Measurements from ENCODE around the gene ADAMTS6. TPM values are rescaled to one million over a fixed set of nuclear protein-coding genes. Genes with fewer than 3 reads are reported as not detected.
"Not testable (repeated sequence)": the region's sequence is repeated elsewhere in the genome, so short reads cannot be mapped to it uniquely, and the experiment has no call there.

The ADAMTS6 gene
- total RNA-seq, 5 donors from 2014 or later (not counting 1 experiment from before 2014, with no cell fraction given) = 2.0 to 5.3 (median 4.0) TPM

DNA sequence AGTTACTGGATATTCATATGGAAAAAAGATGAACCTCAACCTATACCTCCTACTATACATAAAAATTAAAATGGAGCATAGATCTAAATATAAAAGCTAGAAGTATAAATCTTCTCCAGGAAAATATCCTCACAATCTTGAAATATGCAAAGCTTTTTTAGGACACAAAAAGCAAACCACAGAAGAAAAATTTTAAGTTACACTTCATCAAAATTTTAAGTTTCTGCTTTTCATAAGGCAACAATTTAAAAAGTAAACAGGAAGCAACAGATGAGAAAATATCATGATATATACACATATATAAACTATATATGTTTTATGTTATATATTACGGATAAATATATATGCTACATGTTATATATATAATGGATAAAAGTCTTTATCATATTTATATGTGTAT lies 157.5 kb downstream of the ADAMTS6 start:
- H3K4me1 ChIP-seq (ENCODE audit: control insufficient read depth in 1 of 2, extremely low read depth in 1 of 2, insufficient read depth in 2 of 2, low read length in 2 of 2) = no peaks in the 10 kb centered on the region
- WGBS (ENCODE audit: insufficient coverage) = no CpG with 5 or more reads among the region's 1 CpG
- H3K4me3 Mint-ChIP-seq = no peak overlapping the region
- DNase-seq (no peak), ATAC-seq (replicated peaks in 1 of 4) (no peak)
- H3K27me3 ChIP-seq (replicated peaks in 1 of 2; ENCODE audit: control insufficient read depth in 2 of 2, extremely low read depth in 1 of 2, insufficient read depth in 2 of 2, low read length in 1 of 2) = no peaks in the 10 kb centered on the region
- H3K27ac Mint-ChIP-seq = no peak overlapping the region
- H3K4me1 Mint-ChIP-seq = no peaks in the 10 kb centered on the region
- no peak overlapping the region for H3K4me3 ChIP-seq (ENCODE audit: control insufficient read depth in 1 of 2, extremely low read depth in 1 of 2, low read length in 1 of 2)
- no peaks in the 10 kb centered on the region for H3K36me3 ChIP-seq (ENCODE audit: control insufficient read depth in 2 of 2, extremely low read depth in 1 of 2, insufficient read depth in 1 of 2, low read length in 1 of 2)
- H3K27me3 Mint-ChIP-seq = no peaks in the 10 kb centered on the region
- no peaks in the 10 kb centered on the region for H3K9me3 ChIP-seq
- H3K9me3 Mint-ChIP-seq = no peaks in the 10 kb centered on the region
- ChIA-PET POLR2A (no interaction called here), CTCF (no interaction called here)
- H3K36me3 Mint-ChIP-seq = no peaks in the 10 kb centered on the region
- H3K27ac ChIP-seq (ENCODE audit: low read length) = no peak overlapping the region

DNA sequence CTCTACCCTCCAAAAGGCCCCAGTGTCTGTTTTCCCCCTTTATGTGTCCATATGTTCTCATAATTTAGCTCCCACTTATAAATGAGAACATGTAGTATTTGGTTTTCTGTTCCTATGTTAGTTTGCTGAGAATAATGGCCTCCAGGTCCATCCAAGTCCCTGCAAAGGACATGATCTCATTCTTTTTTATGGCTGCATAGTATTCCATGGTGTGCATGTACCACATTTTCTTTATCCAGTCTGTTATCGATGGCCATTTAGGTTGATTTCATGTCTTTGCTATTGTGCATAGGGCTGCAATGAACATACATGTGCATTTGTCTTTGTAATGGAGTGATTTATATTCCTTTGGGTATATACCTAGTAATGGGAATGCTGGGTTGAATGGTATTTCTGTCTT lies 161.0 kb downstream of the ADAMTS6 start:
- H3K27me3 Mint-ChIP-seq; CTCF ChIA-PET; POLR2A ChIA-PET; H3K27ac Mint-ChIP-seq; H3K4me3 ChIP-seq (ENCODE audit: control insufficient read depth in 1 of 2, extremely low read depth in 1 of 2, low read length in 1 of 2); H3K9me3 ChIP-seq; H3K36me3 Mint-ChIP-seq; H3K4me1 ChIP-seq (ENCODE audit: control insufficient read depth in 1 of 2, extremely low read depth in 1 of 2, insufficient read depth in 2 of 2, low read length in 2 of 2); H3K9me3 Mint-ChIP-seq; DNase-seq; H3K27ac ChIP-seq (ENCODE audit: low read length); H3K4me3 Mint-ChIP-seq; ATAC-seq (replicated peaks in 1 of 4); H3K27me3 ChIP-seq (replicated peaks in 1 of 2; ENCODE audit: control insufficient read depth in 2 of 2, extremely low read depth in 1 of 2, insufficient read depth in 2 of 2, low read length in 1 of 2); H3K4me1 Mint-ChIP-seq; H3K36me3 ChIP-seq (ENCODE audit: control insufficient read depth in 2 of 2, extremely low read depth in 1 of 2, insufficient read depth in 1 of 2, low read length in 1 of 2): not testable (repeated sequence)
- 100% methylated on average over 1 of the region's 1 CpG for WGBS (ENCODE audit: insufficient coverage)

DNA sequence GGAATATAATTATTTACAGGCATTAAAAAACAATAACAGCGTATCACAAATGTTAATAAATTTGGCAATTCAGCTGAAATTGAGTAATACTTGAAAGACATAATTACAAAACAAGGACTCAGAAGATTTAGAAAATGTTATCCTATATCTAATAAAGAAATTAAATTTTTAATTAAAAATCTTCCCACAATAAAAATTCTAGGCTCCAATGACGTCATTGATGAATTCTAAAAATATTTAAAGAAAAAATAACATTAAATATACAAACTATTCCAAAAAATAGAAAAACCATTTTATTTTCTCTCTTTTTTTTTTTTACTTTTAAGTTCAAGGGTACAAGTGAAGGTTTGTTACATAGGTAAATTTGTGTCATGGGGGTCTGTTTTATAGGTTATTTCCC lies 161.5 kb downstream of the ADAMTS6 start:
- H3K9me3 Mint-ChIP-seq = peaks cover 0 to 4% (median 0%) of the 10 kb centered on the region in 3 donors
- H3K4me3 Mint-ChIP-seq = no peak overlapping the region
- Histone ChIP-seq H3K4me1 (ENCODE audit: control insufficient read depth in 1 of 2, extremely low read depth in 1 of 2, insufficient read depth in 2 of 2, low read length in 2 of 2) (no peaks in the 10 kb centered on the region), H3K36me3 (ENCODE audit: control insufficient read depth in 2 of 2, extremely low read depth in 1 of 2, insufficient read depth in 1 of 2, low read length in 1 of 2) (no peaks in the 10 kb centered on the region), H3K27me3 (replicated peaks in 1 of 2; ENCODE audit: control insufficient read depth in 2 of 2, extremely low read depth in 1 of 2, insufficient read depth in 2 of 2, low read length in 1 of 2) (no peaks in the 10 kb centered on the region), H3K9me3 (no peaks in the 10 kb centered on the region), H3K27ac (ENCODE audit: low read length) (no peak overlapping the region), H3K4me3 (ENCODE audit: control insufficient read depth in 1 of 2, extremely low read depth in 1 of 2, low read length in 1 of 2) (no peak overlapping the region)
- ATAC-seq (replicated peaks in 1 of 4) (no peak), DNase-seq (no peak)
- no peaks in the 10 kb centered on the region for H3K27me3 Mint-ChIP-seq
- no peaks in the 10 kb centered on the region for H3K4me1 Mint-ChIP-seq
- ChIA-PET POLR2A (no interaction called here), CTCF (no interaction called here)
- no peaks in the 10 kb centered on the region for H3K36me3 Mint-ChIP-seq
- H3K27ac Mint-ChIP-seq = no peak overlapping the region
- no CpG with 5 or more reads among the region's 2 CpGs for WGBS (ENCODE audit: insufficient coverage)

DNA sequence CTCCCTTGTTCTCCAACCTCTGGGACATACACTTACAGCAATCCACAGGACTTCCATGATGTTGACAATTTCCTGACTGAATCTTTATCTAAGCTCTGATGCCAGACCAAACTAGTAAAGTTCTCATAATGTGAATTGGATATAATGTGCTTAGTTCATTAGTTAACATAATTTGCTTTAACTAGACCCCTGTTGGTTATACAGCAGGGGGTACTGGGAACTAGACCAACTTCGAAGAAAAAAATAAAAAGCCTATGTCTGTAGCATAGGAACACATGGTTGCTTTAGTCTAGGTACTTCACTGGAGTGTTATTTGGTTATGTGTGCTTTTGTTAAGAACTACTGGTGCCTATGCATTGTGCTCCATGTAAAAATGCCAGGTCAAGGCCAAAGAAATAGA lies 173.8 kb downstream of the ADAMTS6 start:
- CTCF ChIA-PET = no interaction called here
- Histone ChIP-seq H3K27ac (ENCODE audit: low read length) (no peak overlapping the region), H3K36me3 (ENCODE audit: control insufficient read depth in 2 of 2, extremely low read depth in 1 of 2, insufficient read depth in 1 of 2, low read length in 1 of 2) (no peaks in the 10 kb centered on the region), H3K9me3 (no peaks in the 10 kb centered on the region), H3K4me1 (ENCODE audit: control insufficient read depth in 1 of 2, extremely low read depth in 1 of 2, insufficient read depth in 2 of 2, low read length in 2 of 2) (no peaks in the 10 kb centered on the region), H3K27me3 (replicated peaks in 1 of 2; ENCODE audit: control insufficient read depth in 2 of 2, extremely low read depth in 1 of 2, insufficient read depth in 2 of 2, low read length in 1 of 2) (no peaks in the 10 kb centered on the region), H3K4me3 (ENCODE audit: control insufficient read depth in 1 of 2, extremely low read depth in 1 of 2, low read length in 1 of 2) (no peak overlapping the region)
- H3K27me3 Mint-ChIP-seq = no peaks in the 10 kb centered on the region
- 86% methylated on average over 1 of the region's 1 CpG for WGBS (ENCODE audit: insufficient coverage)
- no peaks in the 10 kb centered on the region for H3K36me3 Mint-ChIP-seq
- no peaks in the 10 kb centered on the region for H3K4me1 Mint-ChIP-seq
- no peak for ATAC-seq (replicated peaks in 1 of 4)
- H3K9me3 Mint-ChIP-seq = no peaks in the 10 kb centered on the region
- POLR2A ChIA-PET = interaction anchor here in 1 of 2 donors (0.6 kb wide), 1 partner anchor 20 kb away, joined by 3 read pairs; no protein-coding TSS in a partner anchor
- DNase-seq = no peak
- no peak overlapping the region for H3K4me3 Mint-ChIP-seq
- H3K27ac Mint-ChIP-seq = no peak overlapping the region

DNA sequence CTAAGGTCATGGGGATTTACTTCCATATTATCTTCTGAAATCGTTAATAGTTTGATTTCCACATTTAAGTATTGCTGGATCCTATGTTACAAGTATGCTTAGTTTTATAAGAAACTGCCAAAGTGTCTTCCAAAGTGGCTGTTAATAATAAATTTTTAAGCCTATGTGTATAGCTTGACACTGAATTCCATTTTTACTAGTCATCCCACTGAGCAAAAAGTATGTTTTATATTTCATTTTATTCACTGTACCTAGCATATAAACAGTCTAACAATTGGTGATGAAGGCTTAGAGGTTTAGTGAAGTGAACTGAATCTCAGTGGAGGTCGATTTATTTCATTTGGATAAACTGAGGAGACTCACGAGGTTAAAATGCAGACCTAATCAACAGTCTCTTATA lies 174.6 kb downstream of the ADAMTS6 start:
- H3K4me1 ChIP-seq (ENCODE audit: control insufficient read depth in 1 of 2, extremely low read depth in 1 of 2, insufficient read depth in 2 of 2, low read length in 2 of 2) = no peaks in the 10 kb centered on the region
- ChIA-PET POLR2A (no interaction called here), CTCF (no interaction called here)
- H3K9me3 ChIP-seq = no peaks in the 10 kb centered on the region
- Mint-ChIP-seq H3K27me3 (no peaks in the 10 kb centered on the region), H3K9me3 (no peaks in the 10 kb centered on the region), H3K4me1 (no peaks in the 10 kb centered on the region), H3K4me3 (no peak overlapping the region), H3K27ac (no peak overlapping the region), H3K36me3 (no peaks in the 10 kb centered on the region)
- DNase-seq (no peak), ATAC-seq (replicated peaks in 1 of 4) (no peak)
- no CpG with 5 or more reads among the region's 3 CpGs for WGBS (ENCODE audit: insufficient coverage)
- H3K36me3 ChIP-seq (ENCODE audit: control insufficient read depth in 2 of 2, extremely low read depth in 1 of 2, insufficient read depth in 1 of 2, low read length in 1 of 2) = no peaks in the 10 kb centered on the region
- no peaks in the 10 kb centered on the region for H3K27me3 ChIP-seq (replicated peaks in 1 of 2; ENCODE audit: control insufficient read depth in 2 of 2, extremely low read depth in 1 of 2, insufficient read depth in 2 of 2, low read length in 1 of 2)
- no peak overlapping the region for H3K4me3 ChIP-seq (ENCODE audit: control insufficient read depth in 1 of 2, extremely low read depth in 1 of 2, low read length in 1 of 2)
- no peak overlapping the region for H3K27ac ChIP-seq (ENCODE audit: low read length)

- CTCF ChIA-PET = no interaction called here
- no peak overlapping the region for H3K4me3 Mint-ChIP-seq
- POLR2A ChIA-PET = no interaction called here
Observed at GRCh38 chr5:65305913-65306312, 175.8 kb downstream of the ADAMTS6 start.

DNA sequence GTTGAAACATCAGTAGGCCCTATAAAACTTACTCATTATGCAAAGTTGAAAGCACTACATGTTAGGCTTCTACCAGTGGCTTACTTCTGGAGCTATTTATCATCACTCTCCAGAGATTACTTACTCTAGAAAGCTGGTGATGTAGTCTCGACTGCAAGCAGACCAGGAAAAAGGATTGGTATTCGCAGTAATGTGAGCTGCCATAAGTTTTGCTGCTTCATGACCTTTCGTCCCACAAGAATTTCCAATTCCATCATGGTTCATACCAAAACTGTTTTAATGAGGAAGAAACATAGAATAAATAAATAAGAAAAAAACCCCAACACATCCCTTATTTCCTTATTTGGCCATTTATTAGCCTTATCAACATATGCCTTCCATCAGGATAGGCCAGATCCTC lies 181.9 kb downstream of the ADAMTS6 start:
- H3K4me3 Mint-ChIP-seq = no peak overlapping the region
- Histone ChIP-seq H3K4me1 (ENCODE audit: control insufficient read depth in 1 of 2, extremely low read depth in 1 of 2, insufficient read depth in 2 of 2, low read length in 2 of 2) (no peaks in the 10 kb centered on the region), H3K4me3 (ENCODE audit: control insufficient read depth in 1 of 2, extremely low read depth in 1 of 2, low read length in 1 of 2) (no peak overlapping the region), H3K27me3 (replicated peaks in 1 of 2; ENCODE audit: control insufficient read depth in 2 of 2, extremely low read depth in 1 of 2, insufficient read depth in 2 of 2, low read length in 1 of 2) (no peaks in the 10 kb centered on the region), H3K27ac (ENCODE audit: low read length) (no peak overlapping the region), H3K9me3 (no peaks in the 10 kb centered on the region), H3K36me3 (ENCODE audit: control insufficient read depth in 2 of 2, extremely low read depth in 1 of 2, insufficient read depth in 1 of 2, low read length in 1 of 2) (no peaks in the 10 kb centered on the region)
- ChIA-PET POLR2A (no interaction called here), CTCF (no interaction called here)
- no peak for DNase-seq
- no peaks in the 10 kb centered on the region for H3K36me3 Mint-ChIP-seq
- H3K27me3 Mint-ChIP-seq = no peaks in the 10 kb centered on the region
- H3K9me3 Mint-ChIP-seq = no peaks in the 10 kb centered on the region
- no peak overlapping the region for H3K27ac Mint-ChIP-seq
- no peaks in the 10 kb centered on the region for H3K4me1 Mint-ChIP-seq
- no CpG with 5 or more reads among the region's 3 CpGs for WGBS (ENCODE audit: insufficient coverage)
- no peak for ATAC-seq (replicated peaks in 1 of 4)

More at GRCh38 chr5:65305913-65306312, 175.8 kb downstream of the ADAMTS6 start:
- Histone ChIP-seq H3K27ac (ENCODE audit: low read length) (no peak overlapping the region), H3K9me3 (no peaks in the 10 kb centered on the region), H3K4me1 (ENCODE audit: control insufficient read depth in 1 of 2, extremely low read depth in 1 of 2, insufficient read depth in 2 of 2, low read length in 2 of 2) (no peaks in the 10 kb centered on the region), H3K36me3 (ENCODE audit: control insufficient read depth in 2 of 2, extremely low read depth in 1 of 2, insufficient read depth in 1 of 2, low read length in 1 of 2) (no peaks in the 10 kb centered on the region), H3K4me3 (ENCODE audit: control insufficient read depth in 1 of 2, extremely low read depth in 1 of 2, low read length in 1 of 2) (no peak overlapping the region), H3K27me3 (replicated peaks in 1 of 2; ENCODE audit: control insufficient read depth in 2 of 2, extremely low read depth in 1 of 2, insufficient read depth in 2 of 2, low read length in 1 of 2) (no peaks in the 10 kb centered on the region)
- no peak for DNase-seq
- no peak for ATAC-seq (replicated peaks in 1 of 4)
- Mint-ChIP-seq H3K9me3 (no peaks in the 10 kb centered on the region), H3K36me3 (no peaks in the 10 kb centered on the region), H3K4me1 (no peaks in the 10 kb centered on the region), H3K27ac (no peak overlapping the region), H3K27me3 (no peaks in the 10 kb centered on the region)
- 100% methylated on average over 1 of the region's 3 CpGs for WGBS (ENCODE audit: insufficient coverage)
